CD4-positive, alpha-beta T cell (primary cell): ENCODE data around the gene KCNMB1. TPM values are rescaled to one million over a fixed set of nuclear protein-coding genes. Genes with fewer than 3 reads are reported as not detected.

Experiments used
- ATAC-seq: fragments of 200-7000 bp; cut with Tn5 transposase; one replicate; pipeline ENCODE4 v1.10.0; 2022; ENCODE audit warnings: mild to moderate bottlenecking; ENCODE audit not compliant: poor library complexity
- CTCF ChIA-PET: fragments of 350-600 bp; sonication (Branson Sonifier 250); formaldehyde crosslinking; loops from one replicate; lab custom pipeline; 2021; ENCODE audit warnings: antibody characterized with exemption, inconsistent platforms; lab: Charles Lee
- POLR2A ChIA-PET: fragments of 350-600 bp; sonication (Branson Sonifier 250); formaldehyde crosslinking; loops from one replicate; lab custom pipeline; 2021; ENCODE audit warnings: antibody characterized with exemption, inconsistent platforms; lab: Charles Lee
- DNase-seq, 14 experiments: peaks; one replicate each; pipeline ENCODE4 v3.0.0-alpha.2; 2013 to 2020; ENCODE audit warnings: mixed read lengths in 2 of 14
- H3K27ac ChIP-seq, 2 donors: one replicate each; pipeline versions ENCODE4 v1.5.1 to v1.7.0; 2013; ENCODE audit warnings: low read length in 2 of 2, low read depth in 1 of 2, mild to moderate bottlenecking in 1 of 2
- H3K27me3 ChIP-seq, 2 experiments: 1 replicate in 1 of 2; 2 replicates in 1 of 2; pipeline versions ENCODE4 v1.6.1 to v1.7.0; 2013; ENCODE audit warnings: low read length in 2 of 2, control low read depth in 1 of 2, mild to moderate bottlenecking in 1 of 2, moderate library complexity in 1 of 2; ENCODE audit not compliant: insufficient read depth in 2 of 2, control insufficient read depth in 1 of 2
- H3K36me3 ChIP-seq: one replicate; pipeline ENCODE4 v1.6.1; 2013; ENCODE audit warnings: low read length, control low read depth; ENCODE audit not compliant: insufficient read depth
- H3K4me1 ChIP-seq: one replicate; pipeline ENCODE4 v1.6.1; 2013; ENCODE audit warnings: low read length, control low read depth; ENCODE audit not compliant: insufficient read depth
- H3K4me3 ChIP-seq: one replicate; pipeline ENCODE4 v1.5.1; 2013; ENCODE audit warnings: mild to moderate bottlenecking, low read length, moderate library complexity
- H3K9me3 ChIP-seq, 2 experiments: 1 replicate in 1 of 2; 2 replicates in 1 of 2; pipeline versions ENCODE4 v1.6.1 to v1.7.0; 2013; ENCODE audit warnings: low read length in 2 of 2, mild to moderate bottlenecking in 2 of 2, control low read depth in 1 of 2, moderate library complexity in 1 of 2; ENCODE audit not compliant: control insufficient read depth in 1 of 2, insufficient read depth in 1 of 2
- H3K27ac Mint-ChIP-seq: one replicate; pipeline ENCODE4 v1.8.0; 2020; ENCODE audit warnings: mixed read lengths
- H3K27me3 Mint-ChIP-seq: one replicate; pipeline ENCODE4 v1.8.0; 2021; ENCODE audit warnings: mixed read lengths
- H3K36me3 Mint-ChIP-seq: one replicate; pipeline ENCODE4 v1.8.0; 2021; ENCODE audit warnings: low read depth, mixed read lengths
- H3K4me1 Mint-ChIP-seq: one replicate; pipeline ENCODE4 v1.8.0; 2021; ENCODE audit warnings: low read depth, mixed read lengths
- H3K4me3 Mint-ChIP-seq: one replicate; pipeline ENCODE4 v1.8.0; 2020; ENCODE audit warnings: mild to moderate bottlenecking, mixed read lengths
- H3K9me3 Mint-ChIP-seq: one replicate; pipeline ENCODE4 v1.8.0; 2020; ENCODE audit warnings: mixed read lengths
- intact Hi-C, 2 experiments: fragments of 100-400 bp; cut with DNase I in 1 of 2; cut with micrococcal nuclease in 1 of 2; formaldehyde crosslinking; loops; one replicate each; pipeline versions ENCODE4 v1.15.1 to v1.9.0; 2023 to 2025; cut with DNase I, micrococcal nuclease
- total RNA-seq, 174 experiments: library from RNA in 2 of 174; stranded (reverse) in 2 of 174; gene quantifications; one replicate each; pipeline ENCODE4 v1.2.3 and lab custom pipeline; 2021 to 2026
- TF ChIP-seq, protein P1 (sequence below): fragments of 200-600 bp; IDR thresholded peaks from one replicate; pipeline ENCODE4 v1.8.0; 2022; ENCODE audit warnings: antibody characterized with exemption, mild to moderate bottlenecking

The KCNMB1 gene
- total RNA-seq, 2 experiments from 2014 or later = 0.06 to 0.11 TPM

DNA sequence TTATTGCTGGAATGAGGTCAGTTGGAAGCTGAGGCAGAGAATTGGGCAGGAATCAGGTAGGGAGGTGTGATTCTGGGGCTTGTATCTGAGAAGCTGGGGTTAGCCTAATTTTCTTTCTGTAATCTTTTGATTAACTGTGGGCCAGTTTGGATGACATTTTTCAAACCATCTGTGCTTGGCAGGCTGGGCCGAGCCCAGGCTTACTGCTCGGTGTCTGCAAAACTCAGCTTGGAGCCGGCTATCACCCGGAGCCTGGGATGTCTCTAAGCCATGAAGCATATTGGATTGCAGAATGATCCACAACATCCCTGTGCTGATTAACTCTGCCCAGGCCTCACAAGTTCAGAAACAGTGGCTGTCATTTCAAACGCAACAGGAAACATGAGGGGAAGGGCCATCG lies 26.5 kb downstream of the KCNMB1 start:
- ChIA-PET POLR2A (no interaction called here), CTCF (no interaction called here)
- Mint-ChIP-seq H3K4me3 (no peak overlapping the region), H3K9me3 (no peaks in the 10 kb centered on the region), H3K27me3 (no peaks in the 10 kb centered on the region), H3K27ac (no peak overlapping the region), H3K36me3 (no peaks in the 10 kb centered on the region), H3K4me1 (peaks cover 3% of the 10 kb centered on the region)
- DNase-seq = no peak
- no peaks in the 10 kb centered on the region for H3K27me3 ChIP-seq
- no peaks in the 10 kb centered on the region for H3K9me3 ChIP-seq
- no peak overlapping the region for H3K4me3 ChIP-seq
- H3K27ac ChIP-seq = no peak overlapping the region
- ATAC-seq = no peak
- intact Hi-C loops = no loop called here
- H3K4me1 ChIP-seq = peaks cover 16% of the 10 kb centered on the region
- TF ChIP-seq, protein P1, sequence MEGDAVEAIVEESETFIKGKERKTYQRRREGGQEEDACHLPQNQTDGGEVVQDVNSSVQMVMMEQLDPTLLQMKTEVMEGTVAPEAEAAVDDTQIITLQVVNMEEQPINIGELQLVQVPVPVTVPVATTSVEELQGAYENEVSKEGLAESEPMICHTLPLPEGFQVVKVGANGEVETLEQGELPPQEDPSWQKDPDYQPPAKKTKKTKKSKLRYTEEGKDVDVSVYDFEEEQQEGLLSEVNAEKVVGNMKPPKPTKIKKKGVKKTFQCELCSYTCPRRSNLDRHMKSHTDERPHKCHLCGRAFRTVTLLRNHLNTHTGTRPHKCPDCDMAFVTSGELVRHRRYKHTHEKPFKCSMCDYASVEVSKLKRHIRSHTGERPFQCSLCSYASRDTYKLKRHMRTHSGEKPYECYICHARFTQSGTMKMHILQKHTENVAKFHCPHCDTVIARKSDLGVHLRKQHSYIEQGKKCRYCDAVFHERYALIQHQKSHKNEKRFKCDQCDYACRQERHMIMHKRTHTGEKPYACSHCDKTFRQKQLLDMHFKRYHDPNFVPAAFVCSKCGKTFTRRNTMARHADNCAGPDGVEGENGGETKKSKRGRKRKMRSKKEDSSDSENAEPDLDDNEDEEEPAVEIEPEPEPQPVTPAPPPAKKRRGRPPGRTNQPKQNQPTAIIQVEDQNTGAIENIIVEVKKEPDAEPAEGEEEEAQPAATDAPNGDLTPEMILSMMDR = no peak
- H3K36me3 ChIP-seq = no peaks in the 10 kb centered on the region

DNA sequence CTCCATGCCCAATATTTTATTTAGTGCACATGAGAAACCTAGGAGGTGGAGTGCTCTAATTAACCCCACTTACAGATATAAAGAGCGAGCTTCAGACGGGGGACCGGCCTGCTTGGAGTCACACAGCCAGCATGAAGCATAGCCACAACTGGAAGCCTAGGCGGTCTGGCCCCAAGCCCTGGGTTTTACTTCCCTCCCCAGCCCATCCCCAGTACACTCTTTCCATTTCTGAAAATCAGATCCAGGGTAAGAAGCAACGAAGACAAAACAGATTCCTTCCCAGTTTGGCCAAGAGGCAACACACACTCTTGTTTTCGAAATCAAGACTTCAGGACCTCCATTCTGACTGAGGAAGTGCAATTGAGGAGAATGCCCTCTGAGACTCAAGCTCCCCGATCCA lies 27.1 kb downstream of the KCNMB1 start:
- CTCF ChIA-PET = no interaction called here
- H3K4me1 Mint-ChIP-seq = peaks cover 3% of the 10 kb centered on the region
- DNase-seq = no peak
- no peaks in the 10 kb centered on the region for H3K9me3 Mint-ChIP-seq
- peaks cover 16% of the 10 kb centered on the region for H3K4me1 ChIP-seq
- no peaks in the 10 kb centered on the region for H3K9me3 ChIP-seq
- no peak overlapping the region for H3K27ac ChIP-seq
- intact Hi-C loops = no loop called here
- no peak overlapping the region for H3K4me3 Mint-ChIP-seq
- H3K27ac Mint-ChIP-seq = no peak overlapping the region
- POLR2A ChIA-PET = no interaction called here
- no peaks in the 10 kb centered on the region for H3K27me3 Mint-ChIP-seq
- no peak for ATAC-seq
- H3K36me3 Mint-ChIP-seq = no peaks in the 10 kb centered on the region
- H3K27me3 ChIP-seq = no peaks in the 10 kb centered on the region
- H3K36me3 ChIP-seq = no peaks in the 10 kb centered on the region
- H3K4me3 ChIP-seq = no peak overlapping the region
- TF ChIP-seq, protein P1 = no peak

DNA sequence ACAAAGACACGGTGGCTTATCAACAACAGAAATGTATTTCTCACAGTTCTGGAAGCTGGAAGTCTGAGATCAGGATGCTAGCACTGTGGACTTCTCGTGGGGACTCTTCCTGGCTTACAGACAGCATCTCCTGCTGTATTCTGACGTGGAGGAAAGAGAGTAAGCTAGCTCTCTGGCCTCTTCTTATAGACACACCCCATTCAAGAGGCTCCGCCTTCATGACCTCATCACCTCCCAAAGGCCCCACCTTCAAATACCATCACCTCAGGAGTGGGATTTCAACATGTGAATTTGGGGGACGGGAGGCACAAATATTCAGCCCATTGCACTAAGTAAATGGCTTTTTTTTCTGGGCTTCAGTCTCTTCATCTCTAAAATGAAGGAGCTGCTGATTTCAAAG lies 27.6 kb downstream of the KCNMB1 start:
- no peak for ATAC-seq
- Mint-ChIP-seq H3K9me3 (no peaks in the 10 kb centered on the region), H3K36me3 (no peaks in the 10 kb centered on the region), H3K4me1 (peaks cover 3% of the 10 kb centered on the region), H3K4me3 (no peak overlapping the region), H3K27ac (no peak overlapping the region), H3K27me3 (no peaks in the 10 kb centered on the region)
- POLR2A ChIA-PET = no interaction called here
- H3K36me3 ChIP-seq = no peaks in the 10 kb centered on the region
- DNase-seq = no peak
- H3K4me1 ChIP-seq = peaks cover 16% of the 10 kb centered on the region
- intact Hi-C loops = no loop called here
- no peaks in the 10 kb centered on the region for H3K27me3 ChIP-seq
- no peaks in the 10 kb centered on the region for H3K9me3 ChIP-seq
- TF ChIP-seq, protein P1 = no peak
- no peak overlapping the region for H3K27ac ChIP-seq
- H3K4me3 ChIP-seq = no peak overlapping the region
- CTCF ChIA-PET = interaction anchor here (1.3 kb wide), 1 partner anchor 136 kb away, joined by 4 read pairs; no protein-coding TSS in a partner anchor
